Transverse colon (tissue), 4 donors: ENCODE results near the gene RBM42. TPM values are rescaled to one million over a fixed set of nuclear protein-coding genes. Genes with fewer than 3 reads are reported as not detected.
A peak's percentile ranks its signal among the peaks of the same experiment; 100 is the strongest.

Source experiments
- DNase-seq: peaks from one replicate; pipeline ENCODE4 v3.0.0-alpha.2; 2019
- H3K27ac ChIP-seq, 4 donors: fragments of 200-600 bp; sonication (generic); 2 replicates each; pipeline ENCODE4 v1.5.1; 2016 to 2018; ENCODE audit warnings: inconsistent platforms in 4 of 4
- H3K27me3 ChIP-seq: fragments of 200-600 bp; sonication (generic); 2 replicates; pipeline ENCODE4 v1.5.1; 2017; ENCODE audit warnings: inconsistent platforms
- H3K36me3 ChIP-seq, 4 donors: fragments of 200-600 bp; sonication (generic); 2 replicates each; pipeline ENCODE4 v1.5.1; 2017 to 2019; ENCODE audit warnings: inconsistent platforms in 4 of 4
- H3K4me1 ChIP-seq, 4 donors: fragments of 200-600 bp; sonication (generic); 2 replicates each; pipeline ENCODE4 v1.5.1; 2017 to 2020; ENCODE audit warnings: inconsistent platforms in 4 of 4
- H3K4me3 ChIP-seq, 4 donors: fragments of 200-600 bp; sonication (generic); 1 replicate in 1 of 4; 2 replicates in 3 of 4; pipeline versions ENCODE4 v1.5.1 to v1.6.1; 2017 to 2019; ENCODE audit warnings: inconsistent platforms in 4 of 4
- H3K9me3 ChIP-seq, 2 donors: fragments of 200-600 bp; sonication (generic); 2 replicates each; pipeline ENCODE4 v1.5.1; 2017 to 2019; ENCODE audit warnings: inconsistent platforms in 2 of 2
- CTCF ChIP-seq, 5 experiments: fragments of 200-600 bp in 3 of 5; fragments of 450-650 bp in 2 of 5; sonication (generic) in 3 of 5; IDR thresholded peaks; 1 replicate in 2 of 5; 2 replicates in 3 of 5; pipeline ENCODE4 v1.5.1; 2016 to 2017; ENCODE audit warnings: antibody characterized with exemption in 5 of 5, inconsistent platforms in 3 of 5, mild to moderate bottlenecking in 2 of 5, moderate library complexity in 1 of 5
- EP300 ChIP-seq: sonication (generic); formaldehyde crosslinking; IDR thresholded peaks from one replicate; pipeline ENCODE4 v1.6.1; 2017; ENCODE audit warnings: antibody characterized with exemption, low read depth
- POLR2A ChIP-seq: fragments of 450-650 bp; IDR thresholded peaks from one replicate; pipeline ENCODE4 v1.6.1; 2016; ENCODE audit warnings: antibody characterized with exemption, mild to moderate bottlenecking, moderate library complexity
- POLR2AphosphoS5 ChIP-seq, 3 donors: sonication (generic); formaldehyde crosslinking; IDR thresholded peaks; one replicate each; pipeline ENCODE4 v1.6.1; 2016; ENCODE audit warnings: antibody characterized with exemption in 3 of 3
- WGBS, 2 donors: methylation state at CpG; one replicate each; pipeline ENCODE4 v1.1.5; 2018; ENCODE audit warnings: low coverage in 1 of 2; 5-methylcytosine and 5-hydroxymethylcytosine counted together
- in situ Hi-C, 4 donors: fragments of 200-750 bp; cut with MboI; loops; one replicate each; pipeline versions ENCODE4 v1.15.0 to v1.15.1; 2017; ENCODE audit warnings: low sequenced_read_pairs in 3 of 4, low pct_ligation_motif_present in 1 of 4, low pct_unique_long_range_greater_than_20kb in 1 of 4
- intact Hi-C: fragments of 100-400 bp; cut with DNase I; formaldehyde crosslinking; loops from one replicate; pipeline ENCODE4 v1.15.1; 2023; ENCODE audit warnings: low total_unique reads
- total RNA-seq, 4 donors: library from RNA; depleted of rRNA; stranded (reverse); fragments of >200 nt; gene quantifications; one replicate each; pipeline ENCODE4 v1.1.0, GENCODE V29; 2016

The RBM42 gene
- total RNA-seq, 4 donors from 2014 or later = 53.1 to 107 (median 62.5) TPM

DNA sequence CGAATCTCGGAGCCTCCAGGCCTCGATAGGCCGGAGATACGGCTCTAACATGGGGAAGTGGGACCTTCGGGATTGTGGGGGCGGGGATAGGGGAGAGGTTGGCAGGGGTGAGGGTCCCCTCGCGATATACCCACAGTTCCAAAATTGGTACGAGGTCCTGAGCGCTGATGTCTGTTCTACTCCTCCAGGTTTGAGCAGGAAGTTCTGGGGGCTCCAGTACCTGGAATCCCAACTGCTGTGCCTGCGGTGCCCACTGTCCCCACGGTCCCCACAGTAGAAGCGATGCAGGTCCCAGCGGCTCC is 447 bp downstream of the RBM42 start:
- in situ Hi-C loops (no loop called here), intact Hi-C loops (no loop called here)
- TF ChIP-seq EP300 = no peak
- TF ChIP-seq POLR2AphosphoS5 (IDR thresholded peaks at IDR 0.05) = no peak
- no peak for TF ChIP-seq POLR2A
- TF ChIP-seq CTCF (IDR thresholded peaks at IDR 0.05) = no peak
- H3K27ac ChIP-seq = peak overlapping the region; percentile 92 to 97 (median 94)
- WGBS, 2 donors = 4% methylated on average over 14 of the region's 15 CpGs; no CpG with 5 or more reads in 1 of the 2 donors
- H3K27me3 ChIP-seq = no peaks in the 10 kb centered on the region
- no peak for DNase-seq
- peak overlapping the region; percentile 65 to 98 (median 91) for H3K4me3 ChIP-seq
- no peaks in the 10 kb centered on the region for H3K9me3 ChIP-seq
- peaks cover 0 to 37% (median 11%) of the 10 kb centered on the region in 4 donors for H3K36me3 ChIP-seq
- H3K4me1 ChIP-seq = peaks cover 9 to 21% (median 12%) of the 10 kb centered on the region in 4 donors

DNA sequence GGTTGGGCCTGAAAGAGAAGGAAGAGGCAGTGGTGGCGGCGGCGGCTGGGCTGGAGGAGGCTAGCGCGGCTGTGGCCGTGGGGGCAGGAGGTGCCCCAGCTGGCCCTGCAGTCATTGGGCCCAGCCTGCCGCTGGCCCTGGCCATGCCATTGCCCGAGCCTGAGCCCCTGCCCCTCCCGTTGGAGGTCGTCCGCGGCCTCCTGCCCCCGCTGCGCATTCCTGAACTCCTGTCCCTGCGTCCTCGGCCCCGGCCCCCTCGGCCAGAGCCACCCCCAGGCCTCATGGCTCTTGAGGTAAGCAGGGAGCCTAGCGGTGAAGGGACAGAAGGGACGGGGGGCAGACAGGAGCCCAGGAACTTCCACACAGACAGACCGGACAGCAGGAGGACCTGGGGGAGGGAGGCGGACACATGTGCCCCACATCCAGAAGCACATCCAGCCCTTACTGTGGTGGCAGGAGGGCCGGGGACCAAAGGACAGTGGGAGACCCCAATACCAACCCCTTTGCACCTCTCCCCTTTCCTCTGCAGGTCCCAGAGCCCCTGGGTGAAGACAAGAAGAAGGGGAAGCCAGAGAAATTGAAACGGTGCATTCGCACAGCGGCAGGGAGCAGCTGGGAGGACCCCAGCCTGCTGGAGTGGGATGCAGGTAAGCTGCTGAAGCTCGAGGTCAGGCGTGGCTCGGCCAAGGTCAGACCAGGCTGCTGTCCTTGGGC is 5.0 kb downstream of the RBM42 start:
- no peak for DNase-seq
- peaks cover 0 to 68% (median 21%) of the 10 kb centered on the region in 4 donors for H3K36me3 ChIP-seq
- WGBS, 2 donors = 92% methylated on average over 29 of the region's 29 CpGs; no CpG with 5 or more reads in 1 of the 2 donors

DNA sequence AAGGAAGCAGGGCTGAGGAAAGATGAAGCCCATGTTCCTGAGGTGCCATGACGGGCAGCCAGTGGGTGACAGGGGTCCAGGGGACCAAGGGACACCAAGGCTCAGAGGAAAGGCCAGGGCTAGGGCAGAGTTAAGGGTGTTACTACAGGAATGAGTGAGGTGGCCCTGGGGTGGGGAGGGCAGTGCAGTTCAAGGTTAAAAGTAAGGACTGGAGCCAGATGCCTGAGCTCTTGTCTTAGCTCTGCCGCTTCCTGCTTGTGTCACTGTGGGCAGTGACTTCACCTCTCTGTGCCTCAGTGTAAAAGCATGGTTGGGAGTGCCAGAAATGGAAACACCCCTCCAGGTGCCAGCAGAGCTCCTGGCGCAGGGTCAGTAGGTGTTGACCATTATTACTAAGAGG is 7.8 kb downstream of the RBM42 start:
- no peak for DNase-seq
- 93 to 100% methylated on average over 1 to 3 of the region's 3 CpGs for WGBS, 2 donors
- Histone ChIP-seq H3K27me3 (no peaks in the 10 kb centered on the region), H3K36me3 (peaks cover 0 to 56% (median 16%) of the 10 kb centered on the region in 4 donors), H3K27ac (no peak overlapping the region), H3K4me3 (no peak overlapping the region), H3K9me3 (no peaks in the 10 kb centered on the region), H3K4me1 (peaks cover 0 to 4% (median 1%) of the 10 kb centered on the region in 4 donors)
- no peak for TF ChIP-seq POLR2A
- no peak for TF ChIP-seq EP300
- TF ChIP-seq CTCF (IDR thresholded peaks at IDR 0.05) = no peak
- no peak for TF ChIP-seq POLR2AphosphoS5 (IDR thresholded peaks at IDR 0.05)
- intact Hi-C loops (loop anchor here (10.0 kb wide), 1 partner anchor 92 kb away; the partner anchor contains the start of gene TMEM147), in situ Hi-C loops (no loop called here)

More for the DNA sequence above, 5.0 kb downstream of the RBM42 start:
- Histone ChIP-seq H3K27me3 (no peaks in the 10 kb centered on the region), H3K9me3 (no peaks in the 10 kb centered on the region), H3K4me1 (peaks cover 6 to 14% (median 11%) of the 10 kb centered on the region in 4 donors), H3K27ac (no peak overlapping the region), H3K4me3 (no peak overlapping the region)
- intact Hi-C loops (loop anchor here (10.0 kb wide), 1 partner anchor 89 kb away; the partner anchor contains the start of gene TMEM147), in situ Hi-C loops (no loop called here)
- TF ChIP-seq POLR2A (no peak), EP300 (no peak), POLR2AphosphoS5 (IDR thresholded peaks at IDR 0.05) (no peak), CTCF (IDR thresholded peaks at IDR 0.05) (no peak)

DNA sequence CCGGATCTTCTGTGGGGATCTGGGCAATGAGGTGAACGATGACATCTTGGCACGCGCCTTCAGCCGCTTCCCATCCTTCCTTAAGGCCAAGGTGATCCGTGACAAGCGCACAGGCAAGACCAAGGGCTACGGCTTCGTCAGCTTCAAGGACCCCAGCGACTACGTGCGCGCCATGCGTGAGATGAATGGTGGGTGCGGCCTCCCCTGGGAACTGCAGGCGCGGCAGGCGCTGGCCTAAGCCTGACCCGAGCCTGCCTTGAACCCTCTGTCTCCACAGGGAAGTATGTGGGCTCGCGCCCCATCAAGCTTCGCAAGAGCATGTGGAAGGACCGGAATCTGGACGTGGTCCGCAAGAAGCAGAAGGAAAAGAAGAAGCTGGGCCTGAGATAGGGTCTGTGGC is 8.3 kb downstream of the RBM42 start:
- Histone ChIP-seq H3K4me3 (no peak overlapping the region), H3K27me3 (no peaks in the 10 kb centered on the region), H3K36me3 (peaks cover 0 to 52% (median 15%) of the 10 kb centered on the region in 4 donors), H3K9me3 (no peaks in the 10 kb centered on the region), H3K27ac (no peak overlapping the region), H3K4me1 (peaks cover 0 to 8% (median 3%) of the 10 kb centered on the region in 4 donors)
- no peak for TF ChIP-seq POLR2AphosphoS5 (IDR thresholded peaks at IDR 0.05)
- no peak for TF ChIP-seq CTCF (IDR thresholded peaks at IDR 0.05)
- TF ChIP-seq EP300 = no peak
- WGBS, 2 donors = 95% methylated on average over 25 of the region's 25 CpGs; no CpG with 5 or more reads in 1 of the 2 donors
- no peak for DNase-seq
- intact Hi-C loops = loop anchor here (10.0 kb wide), 1 partner anchor 92 kb away; the partner anchor contains the start of gene TMEM147
- in situ Hi-C loops = no loop called here
